Osteoblast (primary cell): Measurements from ENCODE around the gene ZNF763. TPM values are rescaled to one million over a fixed set of nuclear protein-coding genes. Genes with fewer than 3 reads are reported as not detected.
"Not testable (repeated sequence)": the region's sequence is repeated elsewhere in the genome, so short reads cannot be mapped to it uniquely, and the experiment has no call there.

Experiments used
- DNase-seq: peaks from one replicate; pipeline ENCODE4 v3.0.0; 2011; ENCODE audit warnings: low spot score, mixed read lengths; ENCODE audit not compliant: insufficient read length; ENCODE audit errors: missing footprints
- H2AFZ ChIP-seq: 2 replicates; pipeline ENCODE4 v1.6.0; 2011; ENCODE audit warnings: mild to moderate bottlenecking, low read length
- H3K27ac ChIP-seq: 2 replicates; pipeline ENCODE4 v1.5.1; 2011; ENCODE audit warnings: mild to moderate bottlenecking, low read depth, low read length, moderate library complexity
- H3K27me3 ChIP-seq: 2 replicates; pipeline ENCODE4 v1.6.0; 2012; ENCODE audit warnings: mild to moderate bottlenecking, control low read depth, inconsistent platforms, low read length, moderate library complexity; ENCODE audit not compliant: insufficient read depth
- H3K36me3 ChIP-seq: 2 replicates; pipeline ENCODE4 v1.5.1; 2011; ENCODE audit warnings: mild to moderate bottlenecking, low read length, control low read depth, moderate library complexity; ENCODE audit not compliant: insufficient read depth
- H3K4me1 ChIP-seq: 2 replicates; pipeline ENCODE4 v1.5.1; 2011; ENCODE audit warnings: mild to moderate bottlenecking, low read length, control low read depth, moderate library complexity; ENCODE audit not compliant: insufficient read depth
- H3K4me2 ChIP-seq: 2 replicates; pipeline ENCODE4 v1.6.0; 2011; ENCODE audit warnings: mild to moderate bottlenecking, low read length; ENCODE audit not compliant: insufficient read depth
- H3K4me3 ChIP-seq: fragments of 200-600 bp; sonication (generic); 3 replicates; pipeline ENCODE4 v1.5.1; 2012; ENCODE audit warnings: mild to moderate bottlenecking, low read length, inconsistent platforms; ENCODE audit not compliant: insufficient read depth
- H3K79me2 ChIP-seq: 2 replicates; pipeline ENCODE4 v1.6.0; 2012; ENCODE audit warnings: mild to moderate bottlenecking, low read length, control low read depth, inconsistent platforms; ENCODE audit not compliant: insufficient read depth
- H3K9me3 ChIP-seq: 2 replicates; pipeline ENCODE4 v1.5.1; 2011; ENCODE audit warnings: low read depth, low read length, control low read depth
- H4K20me1 ChIP-seq: 2 replicates; pipeline ENCODE4 v1.6.0; 2012; ENCODE audit warnings: mild to moderate bottlenecking, low read length, control low read depth; ENCODE audit not compliant: insufficient read depth
- CTCF ChIP-seq: IDR thresholded peaks from 2 replicates; pipeline ENCODE4 v1.5.1; 2011; ENCODE audit warnings: mild to moderate bottlenecking, low read depth, low read length, moderate library complexity; ENCODE audit errors: extremely low read depth
- total RNA-seq: library from RNA; depleted of rRNA; stranded (reverse); fragments of >200 nt; gene quantifications from 2 replicates; pipeline ENCODE4 v1.2.3, GENCODE V29; 2012

Gene ZNF763
- 2.5 and 2.9 TPM in 2 replicates for total RNA-seq

- peak; percentile 89 for DNase-seq
- H3K4me3 ChIP-seq, result peak within 1 kb of the TSS; percentile 84
- peak within 1 kb of the TSS; percentile 66 for H3K27ac ChIP-seq
- H3K4me1 ChIP-seq, result peaks cover 8% of the 10 kb centered on the region
- peak within 1 kb of the TSS; percentile 89 for H3K4me2 ChIP-seq
- no peaks in the 10 kb centered on the region for H4K20me1 ChIP-seq
- no peaks in the 10 kb centered on the region for H3K27me3 ChIP-seq
- H2AFZ ChIP-seq, result peak within 1 kb of the TSS; percentile 95
- H3K79me2 ChIP-seq, result no peaks in the 10 kb centered on the region
- H3K9me3 ChIP-seq, result no peaks in the 10 kb centered on the region
- no peaks in the 10 kb centered on the region for H3K36me3 ChIP-seq
- TF ChIP-seq CTCF, result no peak
Observed at GRCh38 chr19:11964858-11965645, at the start of gene ZNF763. TSS of gene ZNF763 (plus strand) at chr19:11965040. CDS start at chr19:11965209, 169 bp downstream.

- no peaks in the 10 kb centered on the region for H3K27me3 ChIP-seq
- no peak overlapping the region for H3K4me3 ChIP-seq
- H4K20me1 ChIP-seq, result no peaks in the 10 kb centered on the region
- H3K4me1 ChIP-seq, result peaks cover 15% of the 10 kb centered on the region
- H3K9me3 ChIP-seq, result no peaks in the 10 kb centered on the region
- no peak for TF ChIP-seq CTCF
- H3K36me3 ChIP-seq, result no peaks in the 10 kb centered on the region
- no peak overlapping the region for H3K27ac ChIP-seq
- no peak overlapping the region for H2AFZ ChIP-seq
- DNase-seq, result no peak
- H3K4me2 ChIP-seq, result no peak overlapping the region
- peaks cover 21% of the 10 kb centered on the region for H3K79me2 ChIP-seq
Observed at GRCh38 chr19:11921852-11922495, 42.9 kb upstream of the ZNF763 start.

- H3K4me1 ChIP-seq, result peaks cover 15% of the 10 kb centered on the region
- peak within 1 kb of the TSS; percentile 99 for H2AFZ ChIP-seq
- no peaks in the 10 kb centered on the region for H4K20me1 ChIP-seq
- H3K9me3 ChIP-seq, result no peaks in the 10 kb centered on the region
- H3K27me3 ChIP-seq, result no peaks in the 10 kb centered on the region
- H3K36me3 ChIP-seq, result peaks cover 4% of the 10 kb centered on the region
- peak; percentile 98 for DNase-seq
- peak within 1 kb of the TSS; percentile 93 for H3K4me2 ChIP-seq
- TF ChIP-seq CTCF, result no peak
- peak within 1 kb of the TSS; percentile 95 for H3K27ac ChIP-seq
- peak within 1 kb of the TSS; percentile 93 for H3K4me3 ChIP-seq
- peaks cover 45% of the 10 kb centered on the region for H3K79me2 ChIP-seq
Observed at GRCh38 chr19:11924886-11925650, 39.8 kb upstream of the ZNF763 start, which contains the start of gene ZNF700. TSS of gene ZNF700 (plus strand) at chr19:11925107. CDS start at chr19:11925211, 104 bp downstream.

GRCh38 chr19:11925651-11926187 lies 39.1 kb upstream of the ZNF763 start:
- Histone ChIP-seq H3K4me1 (peaks cover 15% of the 10 kb centered on the region), H3K4me2 (peak overlapping the region; percentile 93), H3K4me3 (peak overlapping the region; percentile 93), H3K79me2 (peaks cover 51% of the 10 kb centered on the region), H2AFZ (peak overlapping the region; percentile 99), H3K27ac (peak overlapping the region; percentile 95)
- not testable (repeated sequence) for H3K36me3 ChIP-seq, DNase-seq, H3K27me3 ChIP-seq, H3K9me3 ChIP-seq, H4K20me1 ChIP-seq
